Hepatocyte (in vitro differentiated cells): ENCODE results near the gene FRS2.

Experiments
- EZH2 ChIP-seq: fragments of 200-600 bp; sonication (generic); IDR thresholded peaks from 2 replicates; pipeline ENCODE4 v1.6.1; 2016; ENCODE audit warnings: antibody characterized with exemption, mild to moderate bottlenecking, borderline replicate concordance
- EZH2phosphoT487 ChIP-seq: fragments of 200-600 bp; sonication (generic); IDR thresholded peaks from one replicate; pipeline ENCODE4 v1.6.1; 2018; ENCODE audit warnings: antibody characterized with exemption, mild to moderate bottlenecking, low read depth, moderate library complexity; ENCODE audit not compliant: unreplicated experiment, severe bottlenecking
- TF ChIP-seq, protein P1 (sequence below): fragments of 200-600 bp; sonication (generic); IDR thresholded peaks from 2 replicates; pipeline ENCODE4 v1.5.1; 2016; ENCODE audit warnings: antibody characterized with exemption, mild to moderate bottlenecking; ENCODE audit not compliant: poor library complexity

DNA sequence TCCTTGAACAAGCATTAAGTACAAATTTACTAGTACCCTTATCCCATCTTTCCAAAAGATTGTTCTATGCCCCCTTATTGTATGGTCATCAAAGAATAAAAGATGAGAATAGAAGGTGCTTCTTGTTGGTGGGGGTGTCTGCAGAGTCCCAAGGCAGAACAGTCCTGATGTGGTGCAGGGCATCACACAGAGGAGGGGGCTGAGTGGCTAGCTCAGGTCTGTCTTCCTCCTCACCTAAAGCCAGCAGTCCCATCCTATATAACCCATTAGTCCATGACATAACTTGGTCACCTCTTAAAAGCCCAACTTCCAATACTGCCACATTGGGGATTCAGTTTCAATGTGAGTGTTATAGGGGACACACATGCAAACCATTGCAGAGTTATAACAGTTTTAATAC is 130.6 kb downstream of the FRS2 start:
- TF ChIP-seq, protein P1, sequence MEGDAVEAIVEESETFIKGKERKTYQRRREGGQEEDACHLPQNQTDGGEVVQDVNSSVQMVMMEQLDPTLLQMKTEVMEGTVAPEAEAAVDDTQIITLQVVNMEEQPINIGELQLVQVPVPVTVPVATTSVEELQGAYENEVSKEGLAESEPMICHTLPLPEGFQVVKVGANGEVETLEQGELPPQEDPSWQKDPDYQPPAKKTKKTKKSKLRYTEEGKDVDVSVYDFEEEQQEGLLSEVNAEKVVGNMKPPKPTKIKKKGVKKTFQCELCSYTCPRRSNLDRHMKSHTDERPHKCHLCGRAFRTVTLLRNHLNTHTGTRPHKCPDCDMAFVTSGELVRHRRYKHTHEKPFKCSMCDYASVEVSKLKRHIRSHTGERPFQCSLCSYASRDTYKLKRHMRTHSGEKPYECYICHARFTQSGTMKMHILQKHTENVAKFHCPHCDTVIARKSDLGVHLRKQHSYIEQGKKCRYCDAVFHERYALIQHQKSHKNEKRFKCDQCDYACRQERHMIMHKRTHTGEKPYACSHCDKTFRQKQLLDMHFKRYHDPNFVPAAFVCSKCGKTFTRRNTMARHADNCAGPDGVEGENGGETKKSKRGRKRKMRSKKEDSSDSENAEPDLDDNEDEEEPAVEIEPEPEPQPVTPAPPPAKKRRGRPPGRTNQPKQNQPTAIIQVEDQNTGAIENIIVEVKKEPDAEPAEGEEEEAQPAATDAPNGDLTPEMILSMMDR = no peak
- TF ChIP-seq EZH2 = no peak
- TF ChIP-seq EZH2phosphoT487 = no peak
